HG03159 (cell line): Measurements from ENCODE around the gene DSE.

Experiments used
- ATAC-seq: cut with Tn5 transposase; IDR thresholded peaks from one replicate; pipeline ENCODE4 v1.9.1; 2021; ENCODE audit warnings: mild to moderate bottlenecking, moderate library complexity; ENCODE audit not compliant: unreplicated experiment

DSE gene

GRCh38 chr6:116444092-116444491 lies 73.3 kb downstream of the DSE start:
- peak; percentile 62 for ATAC-seq

GRCh38 chr6:116444575-116444974 lies 73.8 kb downstream of the DSE start:
- peak; percentile 14 for ATAC-seq

GRCh38 chr6:116445102-116445501 lies 74.4 kb downstream of the DSE start:
- no peak for ATAC-seq

- ATAC-seq = no peak
Observed at GRCh38 chr6:116446399-116446798, 75.7 kb downstream of the DSE start.

GRCh38 chr6:116447052-116447451 lies 76.3 kb downstream of the DSE start:
- ATAC-seq = no peak

- ATAC-seq = no peak
Observed at GRCh38 chr6:116447496-116448011, 76.8 kb downstream of the DSE start.

GRCh38 chr6:116449565-116449964 lies 78.8 kb downstream of the DSE start:
- no peak for ATAC-seq

- no peak for ATAC-seq
Observed at GRCh38 chr6:116450185-116450710, 79.5 kb downstream of the DSE start.

- ATAC-seq = peak; percentile 90
Observed at GRCh38 chr6:116450769-116451740, 80.3 kb downstream of the DSE start.

- no peak for ATAC-seq
Observed at GRCh38 chr6:116451916-116452315, 81.2 kb downstream of the DSE start.

GRCh38 chr6:116452531-116452930 lies 81.8 kb downstream of the DSE start:
- ATAC-seq = no peak

GRCh38 chr6:116456106-116456505 lies 85.4 kb downstream of the DSE start:
- ATAC-seq = no peak

GRCh38 chr6:116456927-116457326 lies 86.2 kb downstream of the DSE start:
- ATAC-seq = no peak

GRCh38 chr6:116458264-116458663 lies 87.5 kb downstream of the DSE start:
- ATAC-seq = no peak

- ATAC-seq = no peak
Observed at GRCh38 chr6:116459927-116460326, 89.2 kb downstream of the DSE start.

GRCh38 chr6:116461331-116461931 lies 90.7 kb downstream of the DSE start, which contains the start of gene CALHM6:
Gene CALHM6, plus strand, starts transcription at chr6:116461375. Its CDS starts 555 bp downstream, at chr6:116461930.
- ATAC-seq = peak; percentile 9

- peak; percentile 72 for ATAC-seq
Observed at GRCh38 chr6:116461932-116462885, 91.5 kb downstream of the DSE start.

- no peak for ATAC-seq
Observed at GRCh38 chr6:116463301-116463700, 92.6 kb downstream of the DSE start.

GRCh38 chr6:116465246-116465645 lies 94.5 kb downstream of the DSE start:
- ATAC-seq = no peak

- ATAC-seq = no peak
Observed at GRCh38 chr6:116467096-116467495, 96.3 kb downstream of the DSE start.
